ENCODE results near the gene FARSB.
"Not testable (repeated sequence)": the region's sequence is repeated elsewhere in the genome, so short reads cannot be mapped to it uniquely, and the experiment has no call there.

FARSB gene

GRCh38 chr2:222655787-222656525, at the start of gene FARSB:
TSS of gene FARSB (minus strand) at chr2:222656092. CDS start at chr2:222656073, 19 bp downstream.
- peak within 1 kb of the TSS; percentile 100 for H3K4me3 ChIP-seq (ENCODE audit: low read depth, low read length)
- TF ChIP-seq, protein P1, sequence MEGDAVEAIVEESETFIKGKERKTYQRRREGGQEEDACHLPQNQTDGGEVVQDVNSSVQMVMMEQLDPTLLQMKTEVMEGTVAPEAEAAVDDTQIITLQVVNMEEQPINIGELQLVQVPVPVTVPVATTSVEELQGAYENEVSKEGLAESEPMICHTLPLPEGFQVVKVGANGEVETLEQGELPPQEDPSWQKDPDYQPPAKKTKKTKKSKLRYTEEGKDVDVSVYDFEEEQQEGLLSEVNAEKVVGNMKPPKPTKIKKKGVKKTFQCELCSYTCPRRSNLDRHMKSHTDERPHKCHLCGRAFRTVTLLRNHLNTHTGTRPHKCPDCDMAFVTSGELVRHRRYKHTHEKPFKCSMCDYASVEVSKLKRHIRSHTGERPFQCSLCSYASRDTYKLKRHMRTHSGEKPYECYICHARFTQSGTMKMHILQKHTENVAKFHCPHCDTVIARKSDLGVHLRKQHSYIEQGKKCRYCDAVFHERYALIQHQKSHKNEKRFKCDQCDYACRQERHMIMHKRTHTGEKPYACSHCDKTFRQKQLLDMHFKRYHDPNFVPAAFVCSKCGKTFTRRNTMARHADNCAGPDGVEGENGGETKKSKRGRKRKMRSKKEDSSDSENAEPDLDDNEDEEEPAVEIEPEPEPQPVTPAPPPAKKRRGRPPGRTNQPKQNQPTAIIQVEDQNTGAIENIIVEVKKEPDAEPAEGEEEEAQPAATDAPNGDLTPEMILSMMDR (IDR thresholded peaks at IDR 0.05; ENCODE audit: low read depth, low read length), result no peak

GRCh38 chr2:222703886-222704285, 48.0 kb upstream of the FARSB start:
- no peak overlapping the region for H3K4me3 ChIP-seq (ENCODE audit: low read depth, low read length)

DNA sequence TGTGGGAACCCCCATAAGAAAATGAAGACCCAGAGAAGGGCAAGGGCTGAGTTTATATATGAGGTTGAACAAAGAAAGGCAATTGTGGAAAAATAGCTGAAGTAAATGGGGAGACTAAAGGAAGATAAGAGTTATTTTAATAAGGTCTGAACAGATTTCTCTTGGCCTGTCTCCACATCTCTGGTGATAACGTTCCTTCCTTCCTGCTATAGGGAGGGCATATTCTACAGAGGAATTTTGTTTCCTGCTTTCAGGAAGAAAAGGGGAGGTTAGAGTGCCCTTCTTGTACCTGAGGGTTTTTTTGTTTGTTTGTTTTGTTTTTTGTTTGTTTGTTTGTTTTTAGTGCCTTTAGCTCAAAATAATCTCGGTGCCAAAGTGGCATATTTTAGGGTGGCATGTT, 47.2 kb upstream of the FARSB start:
- TF ChIP-seq, protein P1 (IDR thresholded peaks at IDR 0.05; ENCODE audit: low read depth, low read length), result no peak
- H3K4me3 ChIP-seq (ENCODE audit: low read depth, low read length), result no peak overlapping the region

More at GRCh38 chr2:222703886-222704285, 48.0 kb upstream of the FARSB start:
- TF ChIP-seq, protein P1 (IDR thresholded peaks at IDR 0.05; ENCODE audit: low read depth, low read length), result no peak

DNA sequence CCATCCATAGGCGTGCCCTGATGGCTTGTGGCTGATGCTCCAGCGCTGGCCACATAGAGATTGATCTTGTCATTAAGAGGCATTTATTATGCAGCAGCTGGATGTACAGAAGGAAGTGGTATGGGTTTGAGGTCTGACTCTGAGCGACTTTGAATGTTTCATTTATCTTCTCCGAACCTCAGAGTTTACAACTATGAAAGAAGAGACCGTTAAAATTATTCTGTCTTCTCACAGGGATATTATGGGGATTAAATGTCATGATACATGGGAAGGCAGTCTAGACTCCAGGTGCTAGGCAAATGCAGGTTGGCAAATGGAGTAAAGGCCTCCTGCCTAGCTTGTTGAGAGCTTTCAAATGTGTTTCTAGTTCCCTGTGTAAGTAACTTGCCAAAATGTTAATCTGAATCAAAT, 45.8 kb upstream of the FARSB start:
- H3K4me3 ChIP-seq (ENCODE audit: low read depth, low read length), result no peak overlapping the region
- TF ChIP-seq, protein P1 (IDR thresholded peaks at IDR 0.05; ENCODE audit: low read depth, low read length), result no peak

GRCh38 chr2:222701233-222701632, 45.3 kb upstream of the FARSB start:
- no peak overlapping the region for H3K4me3 ChIP-seq (ENCODE audit: low read depth, low read length)
- TF ChIP-seq, protein P1 (IDR thresholded peaks at IDR 0.05; ENCODE audit: low read depth, low read length), result no peak

DNA sequence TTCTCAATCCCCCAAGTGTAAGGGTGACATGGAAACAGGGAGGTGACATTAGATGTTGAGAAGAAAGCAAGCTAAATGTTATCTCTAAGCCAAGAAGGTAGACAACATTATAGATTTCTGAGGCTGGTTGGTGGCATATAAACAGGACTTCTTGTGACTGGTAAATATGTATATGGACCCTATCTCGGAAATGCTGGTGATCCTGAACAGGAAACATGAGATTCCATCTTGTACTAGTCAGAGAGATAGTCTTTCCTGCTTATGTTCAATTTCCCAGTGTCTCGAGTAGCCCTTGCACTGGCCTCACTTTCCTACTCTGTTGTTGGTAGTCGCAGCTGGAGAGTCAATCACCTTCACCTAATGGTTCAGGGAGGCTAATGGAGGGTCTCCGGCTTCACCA, 42.4 kb upstream of the FARSB start:
- H3K4me3 ChIP-seq (ENCODE audit: low read depth, low read length), result no peak overlapping the region
- TF ChIP-seq, protein P1 (IDR thresholded peaks at IDR 0.05; ENCODE audit: low read depth, low read length), result no peak

- no peak overlapping the region for H3K4me3 ChIP-seq (ENCODE audit: low read depth, low read length)
- TF ChIP-seq, protein P1 (IDR thresholded peaks at IDR 0.05; ENCODE audit: low read depth, low read length), result no peak
These were observed 37.9 kb upstream of the FARSB start for GRCh38 chr2:222693837-222694236.

GRCh38 chr2:222693413-222693812, 37.5 kb upstream of the FARSB start:
- H3K4me3 ChIP-seq (ENCODE audit: low read depth, low read length), result not testable (repeated sequence)

Data from WI38 (cell line).